GM12891 (cell line): ENCODE results near the gene MYO18A.

Experiments
- POLR2A ChIP-seq: IDR thresholded peaks from 2 replicates; pipeline ENCODE4 v1.6.1; 2011; ENCODE audit warnings: low read depth, low read length, control low read depth
- POU2F2 ChIP-seq: IDR thresholded peaks from 2 replicates; pipeline ENCODE4 v1.6.1; 2011; ENCODE audit warnings: low read depth, mild to moderate bottlenecking, control low read depth, low read length, moderate library complexity
- SPI1 ChIP-seq: IDR thresholded peaks from 2 replicates; pipeline ENCODE4 v1.6.1; 2011; ENCODE audit warnings: low read depth, low read length, control low read depth

DNA sequence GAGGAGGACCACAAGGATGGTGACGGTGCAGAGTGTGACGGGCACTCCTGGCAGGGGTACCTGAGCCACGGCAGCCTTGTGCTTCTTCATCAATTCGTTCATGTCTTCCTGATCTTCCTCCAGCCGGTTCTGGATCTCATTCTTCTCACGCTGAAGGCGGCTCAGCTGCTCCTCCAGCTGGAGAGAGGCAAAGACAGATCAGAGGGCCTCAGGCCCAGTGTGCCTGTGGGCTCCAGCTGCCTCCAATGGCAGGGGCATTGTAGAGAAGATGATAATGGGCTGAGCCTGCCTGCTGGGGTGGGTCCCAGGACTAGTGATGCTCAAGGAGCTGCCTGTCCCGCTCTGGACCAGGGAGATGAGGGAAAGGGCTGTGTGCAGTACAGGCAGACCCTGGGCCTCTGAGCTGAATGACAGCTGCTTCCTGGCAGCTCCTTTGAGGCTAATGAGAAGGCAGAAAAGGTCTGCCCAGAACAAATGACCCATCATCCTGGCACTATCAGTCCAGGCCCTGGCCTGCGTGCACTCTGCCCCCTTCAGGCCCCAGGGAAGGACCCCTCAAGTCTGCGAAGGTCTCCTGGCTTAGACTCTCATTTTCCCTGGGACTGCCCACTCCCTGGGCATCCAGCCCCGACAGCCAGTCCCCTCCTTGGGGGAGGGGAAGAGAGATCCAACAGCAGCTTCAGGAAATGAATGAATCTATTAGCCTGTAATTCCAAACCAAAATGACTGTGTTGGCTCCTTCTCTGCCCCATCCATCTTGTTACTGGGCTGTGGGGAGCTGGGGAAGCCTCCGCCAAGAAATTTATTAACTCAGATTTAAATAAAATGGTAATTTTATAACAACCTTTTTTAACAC is 89.2 kb downstream of the MYO18A start:
- TF ChIP-seq POLR2A (no peak), SPI1 (no peak), POU2F2 (no peak)
